ENCODE data around the gene PPP1R2B. TPM values are rescaled to one million over a fixed set of nuclear protein-coding genes. Genes with fewer than 3 reads are reported as not detected.

The PPP1R2B gene
- total RNA-seq, 1 donor from 2014 or later: 0.16 TPM

DNA sequence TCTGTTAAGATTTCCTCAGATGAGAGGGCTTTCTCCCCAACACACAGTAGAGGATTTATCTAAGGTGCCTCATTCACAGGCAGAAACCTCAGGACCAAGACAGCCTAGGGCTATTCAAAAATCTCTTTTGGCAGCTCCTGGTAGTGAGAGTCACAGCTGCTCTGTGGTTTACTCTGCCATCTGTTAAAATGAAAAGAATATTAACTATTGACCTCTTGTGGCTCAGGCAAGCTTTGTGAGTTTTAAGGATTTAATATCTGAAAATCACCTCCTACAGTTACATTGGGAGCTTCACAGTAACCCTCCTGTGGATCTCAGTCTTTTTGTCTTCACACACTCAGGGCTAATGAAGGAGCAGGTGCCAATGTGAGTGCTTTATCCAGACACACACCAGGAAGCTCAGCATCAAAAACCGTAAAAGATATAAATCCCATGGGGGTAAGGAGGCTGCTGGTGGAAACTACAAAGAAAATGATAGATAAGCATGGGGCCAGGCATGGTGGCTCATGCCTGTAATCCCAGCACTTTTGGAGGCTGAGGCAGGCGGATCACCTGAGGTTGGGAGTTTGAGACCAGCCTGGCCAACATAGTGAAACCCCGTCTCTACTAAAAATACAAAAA, 29.7 kb downstream of the PPP1R2B start:
- DNase-seq: no peak

DNA sequence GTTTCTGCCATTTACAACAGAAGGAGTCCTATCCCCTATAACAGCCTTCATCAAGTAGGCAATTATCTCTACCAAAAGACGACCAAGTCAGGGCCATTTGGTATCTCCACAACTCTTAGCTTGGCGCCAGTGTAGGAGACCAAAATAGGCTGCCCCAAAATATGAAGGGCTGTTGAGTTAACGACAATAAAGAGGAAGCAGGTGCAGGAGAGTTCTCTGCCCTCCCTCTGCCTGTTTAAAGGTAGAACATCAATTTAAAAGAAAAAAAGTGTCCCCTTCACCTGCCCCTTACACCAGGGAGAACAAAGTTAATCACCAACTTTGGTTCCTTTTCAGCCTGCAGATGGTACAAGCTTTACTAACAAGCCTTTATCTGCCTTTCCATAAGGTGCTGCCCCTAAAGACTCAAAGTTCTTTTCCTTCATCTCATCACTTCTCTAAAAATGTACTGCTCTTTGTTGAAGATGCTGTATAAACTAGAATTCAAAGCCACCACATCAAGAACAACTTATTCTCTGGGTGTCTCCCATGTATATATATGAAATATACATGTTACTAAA, 33.3 kb downstream of the PPP1R2B start:
- DNase-seq: no peak

DNA sequence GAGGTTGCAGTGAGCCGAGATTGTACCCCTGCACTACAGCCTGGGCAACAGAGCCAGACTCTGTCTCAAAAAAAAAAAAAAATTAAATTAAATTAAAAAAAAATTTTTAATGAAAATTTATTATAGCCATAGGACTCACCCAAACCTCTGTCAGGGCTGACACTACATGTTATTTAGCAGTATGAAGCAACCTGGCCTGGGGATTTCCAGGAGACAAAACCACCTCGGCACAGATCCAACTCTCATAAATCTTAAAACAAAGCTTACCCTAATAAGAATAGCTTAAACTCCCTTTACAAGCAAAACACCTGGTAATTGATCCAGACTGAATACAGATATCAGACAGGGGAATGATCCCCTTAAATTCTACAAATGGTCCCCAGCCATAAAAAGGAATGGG, 38.4 kb downstream of the PPP1R2B start:
- no peak for DNase-seq

DNA sequence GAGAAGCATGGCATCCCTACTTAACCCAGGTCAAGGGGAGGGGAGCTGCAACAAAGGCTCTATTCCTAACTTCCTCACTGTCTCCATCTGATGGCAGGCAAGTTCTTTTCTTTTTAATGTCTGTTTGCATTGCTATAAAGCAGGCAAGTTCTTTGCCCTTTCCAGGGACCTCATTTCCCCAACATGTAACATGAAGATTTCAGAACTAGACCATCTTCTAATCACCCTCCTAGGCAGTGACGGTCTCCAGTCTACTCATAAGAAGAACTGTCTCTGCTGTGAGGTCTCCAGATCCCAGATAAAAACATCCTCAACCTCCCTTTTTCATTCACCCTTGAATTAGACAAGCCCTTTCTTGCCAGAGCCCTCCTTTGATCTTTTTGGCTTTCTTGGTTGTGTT, 42.1 kb downstream of the PPP1R2B start:
- DNase-seq: no peak

DNA sequence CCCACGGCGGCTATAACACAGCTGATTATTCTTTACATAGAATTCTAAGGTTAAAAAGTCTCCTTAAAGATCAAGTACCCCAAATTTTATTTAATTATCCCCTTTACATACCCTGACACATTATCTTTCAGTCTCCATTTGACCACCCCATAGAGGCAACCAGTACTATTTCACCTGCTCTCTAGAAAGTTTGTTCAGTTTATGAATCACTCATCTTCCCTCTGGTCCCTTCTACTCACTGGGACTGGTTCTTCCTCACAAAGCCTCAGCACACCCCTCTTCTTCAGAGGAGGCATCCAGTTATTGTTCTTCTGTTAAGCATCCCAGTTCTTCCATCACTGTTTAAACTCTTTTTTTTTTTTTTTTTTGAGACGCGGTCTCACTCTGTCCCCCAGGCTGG, 42.8 kb downstream of the PPP1R2B start:
- DNase-seq: no peak

DNA sequence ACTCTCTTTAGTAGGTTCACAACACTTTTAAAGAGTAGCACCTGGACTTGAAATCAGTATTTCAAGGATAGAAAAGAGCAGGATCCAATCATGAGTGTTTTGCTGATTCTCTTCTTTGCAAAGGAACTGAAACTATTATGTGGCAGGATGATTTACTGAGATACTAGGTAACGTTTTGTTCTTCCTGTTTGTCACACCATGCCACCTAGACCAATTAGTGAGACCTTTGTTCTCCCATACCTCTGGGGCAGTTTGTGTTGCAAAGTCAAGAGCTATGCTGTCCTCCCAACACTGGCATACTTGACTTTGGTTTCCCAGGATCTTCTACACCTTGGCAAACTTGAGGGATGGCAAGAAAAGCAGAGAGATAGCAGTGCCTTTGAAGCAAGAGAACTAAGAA, 43.4 kb downstream of the PPP1R2B start:
- no peak for DNase-seq

DNA sequence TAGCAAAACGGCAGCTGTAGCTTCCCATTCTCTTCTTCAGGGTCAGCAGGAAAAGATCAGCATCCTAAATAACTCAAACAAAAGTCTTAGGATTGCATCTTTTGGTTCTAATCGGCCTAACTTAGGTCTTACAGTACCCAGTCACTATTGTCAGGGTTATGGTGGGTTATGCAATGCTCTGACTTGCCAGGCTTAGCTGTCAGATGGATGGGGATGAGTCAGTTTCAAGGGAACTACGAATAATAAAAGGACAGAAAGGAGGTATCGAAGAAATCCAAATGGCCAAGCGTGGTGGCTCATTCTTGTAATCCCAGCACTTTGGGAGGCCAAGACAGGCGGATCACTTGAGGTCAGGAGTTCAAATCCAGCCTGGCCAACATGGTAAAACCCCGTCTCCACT, 46.5 kb downstream of the PPP1R2B start:
- no peak for DNase-seq

Small RNAs within 50 kb of the gene (small RNA-seq; reads per million reads assigned to genes)
- not detected for gene RNU6-556P

Other genes with a start within 250 kb of the PPP1R2B start
- not detected for gene TIMD4, start 112.9 kb downstream of the PPP1R2B start, total RNA-seq
- gene HAVCR1, start 208.8 kb downstream of the PPP1R2B start, total RNA-seq: 0.31 TPM

Measured in occipital lobe (tissue), 3 donors.